ENCODE results near the gene OR2H1.

OR2H1 gene

DNA sequence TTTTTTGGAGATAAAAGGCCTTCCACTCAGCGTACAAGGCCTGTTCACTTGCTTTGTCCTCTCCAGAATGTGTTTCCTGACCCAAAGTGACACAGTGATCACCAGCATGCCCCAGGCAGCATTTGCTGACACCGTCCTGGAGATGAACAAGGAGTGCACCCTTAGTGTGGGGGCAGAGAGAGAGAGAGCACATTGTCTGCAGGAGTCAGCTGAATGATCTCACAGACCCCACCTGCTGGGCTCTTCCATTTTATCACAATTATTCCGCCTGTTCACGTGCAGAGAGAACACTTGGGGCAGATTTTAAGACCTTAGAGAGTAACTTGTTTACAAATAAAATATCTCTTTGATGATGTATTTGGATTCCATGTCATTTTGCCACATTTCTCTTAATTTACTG, 53.2 kb downstream of the OR2H1 start:
- Mint-ChIP-seq H3K4me3 (no peak overlapping the region), H3K9me3 (no peaks in the 10 kb centered on the region), H3K36me3 (ENCODE audit: low read depth) (no peaks in the 10 kb centered on the region), H3K27me3 (peaks cover 8% of the 10 kb centered on the region), H3K4me1 (ENCODE audit: low read depth) (no peaks in the 10 kb centered on the region), H3K27ac (no peak overlapping the region)

DNA sequence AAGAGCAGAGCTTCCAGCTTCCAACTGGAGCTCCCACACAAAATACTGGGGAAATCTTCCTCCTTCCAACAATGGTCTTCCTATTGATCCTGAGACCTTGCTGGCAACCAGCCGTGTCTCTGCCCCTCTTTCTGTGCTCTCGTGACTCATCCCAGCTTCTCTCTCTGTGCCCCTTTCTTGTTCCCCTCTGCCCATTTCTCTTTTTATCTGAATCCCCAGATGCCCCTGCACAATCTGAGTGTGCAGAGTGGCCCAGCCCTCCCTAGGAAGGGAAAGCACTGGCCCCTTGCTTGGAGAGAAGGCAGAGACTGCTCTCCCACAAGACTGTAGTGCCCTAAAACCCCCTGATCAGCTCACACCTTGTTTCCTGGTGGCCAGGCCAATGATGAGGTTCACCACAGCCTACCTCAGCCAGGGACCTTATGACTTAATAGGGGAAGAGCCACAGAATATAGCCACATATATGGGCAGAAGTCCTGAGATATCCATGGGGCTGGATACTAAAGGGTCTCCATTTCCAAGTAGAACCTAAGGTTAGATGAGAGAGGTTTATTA, 53.9 kb downstream of the OR2H1 start:
- no peak overlapping the region for H3K4me3 Mint-ChIP-seq
- peaks cover 1% of the 10 kb centered on the region for H3K4me1 Mint-ChIP-seq (ENCODE audit: low read depth)
- no peaks in the 10 kb centered on the region for H3K36me3 Mint-ChIP-seq (ENCODE audit: low read depth)
- peaks cover 8% of the 10 kb centered on the region for H3K27me3 Mint-ChIP-seq
- H3K27ac Mint-ChIP-seq, result no peak overlapping the region
- H3K9me3 Mint-ChIP-seq, result no peaks in the 10 kb centered on the region
